Measurements from ENCODE around the gene HIVEP1. TPM values are rescaled to one million over a fixed set of nuclear protein-coding genes. Genes with fewer than 3 reads are reported as not detected.
A peak's percentile ranks its signal among the peaks of the same experiment; 100 is the strongest.

HIVEP1 gene
- total and polyA plus RNA-seq, 2 of the 13 experiments (the other 11 are each of a cell fraction or from before 2014, with no cell fraction given) = 7.4 to 9.9 TPM

- peak; percentile 80; the same call in 1 of the 2 replicates for TF ChIP-seq LRRFIP1 (CRISPR knock-in tag; conservative IDR thresholded peaks at IDR 0.05)
- TF ChIP-seq ZNF883 (CRISPR knock-in tag; IDR thresholded peaks at IDR 0.05; ENCODE audit: not compliant biosample characterization) = peak; percentile 47
- peak; percentile 67 for TF ChIP-seq ZNF18 (CRISPR knock-in tag; IDR thresholded peaks at IDR 0.05; ENCODE audit: insufficient replicate concordance)
- TF ChIP-seq AKAP8 (CRISPR knock-in tag; IDR thresholded peaks at IDR 0.05) = peak; percentile 65; the same call in 1 of the 2 replicates
- no peak for TF ChIP-seq MLXIP (CRISPR knock-in tag; IDR thresholded peaks at IDR 0.05; ENCODE audit: borderline replicate concordance)
- TF ChIP-seq SETDB1 (CRISPR knock-in tag; IDR thresholded peaks at IDR 0.05; ENCODE audit: borderline replicate concordance) = no peak
- peak in 1 of 2 experiments; percentile 38; a peak in 1 of 4 replicates for TF ChIP-seq EP300 (IDR thresholded peaks at IDR 0.05; ENCODE audit: low read depth in 2 of 2, low read length in 2 of 2)
- TF ChIP-seq EP300 (CRISPR knock-in tag; IDR thresholded peaks at IDR 0.05; ENCODE audit: borderline replicate concordance) = 0 out of 2 replicates have a peak, but pooled peaks have one; percentile 27
- TF ChIP-seq ZIK1 (CRISPR knock-in tag; IDR thresholded peaks at IDR 0.05; ENCODE audit: borderline replicate concordance, low read depth) = no peak; the same call in 1 of the 2 replicates
- TF ChIP-seq TSC22D2 (CRISPR knock-in tag; IDR thresholded peaks at IDR 0.05; ENCODE audit: borderline replicate concordance) = peak; percentile 47; the same call in 1 of the 2 replicates
- no peak for TF ChIP-seq ZMAT3 (CRISPR knock-in tag; conservative IDR thresholded peaks at IDR 0.05)
- TF ChIP-seq PITX1 (CRISPR knock-in tag; IDR thresholded peaks at IDR 0.05) = no peak; the same call in 1 of the 2 replicates
- no peak for TF ChIP-seq GZF1 (CRISPR knock-in tag; IDR thresholded peaks at IDR 0.05)
- peak; percentile 37 for TF ChIP-seq MAZ (IDR thresholded peaks at IDR 0.05; ENCODE audit: borderline replicate concordance, low read depth, low read length)
- TF ChIP-seq MAZ (CRISPR knock-in tag; IDR thresholded peaks at IDR 0.05; ENCODE audit: low read depth) = peak; percentile 74; the same call in 1 of the 2 replicates
- TF ChIP-seq MNT (IDR thresholded peaks at IDR 0.05) = no peak
- TF ChIP-seq ZNF225 (CRISPR knock-in tag; IDR thresholded peaks at IDR 0.05) = peak; percentile 83; the same call in 1 of the 2 replicates
- no peak for TF ChIP-seq ZNF562 (CRISPR knock-in tag; IDR thresholded peaks at IDR 0.05; ENCODE audit: borderline replicate concordance)
- TF ChIP-seq BHLHE40 (IDR thresholded peaks at IDR 0.05; ENCODE audit: low read length) = no peak; the same call in 1 of the 2 replicates
- TF ChIP-seq HDAC2 (CRISPR knock-in tag; IDR thresholded peaks at IDR 0.05) = peak; percentile 75
Measured at GRCh38 chr6:12008366-12009179, 3.5 kb upstream of the HIVEP1 start (continued).

Measured in HepG2 (cell line).